Measurements from ENCODE around the gene ATG9B.

DNA sequence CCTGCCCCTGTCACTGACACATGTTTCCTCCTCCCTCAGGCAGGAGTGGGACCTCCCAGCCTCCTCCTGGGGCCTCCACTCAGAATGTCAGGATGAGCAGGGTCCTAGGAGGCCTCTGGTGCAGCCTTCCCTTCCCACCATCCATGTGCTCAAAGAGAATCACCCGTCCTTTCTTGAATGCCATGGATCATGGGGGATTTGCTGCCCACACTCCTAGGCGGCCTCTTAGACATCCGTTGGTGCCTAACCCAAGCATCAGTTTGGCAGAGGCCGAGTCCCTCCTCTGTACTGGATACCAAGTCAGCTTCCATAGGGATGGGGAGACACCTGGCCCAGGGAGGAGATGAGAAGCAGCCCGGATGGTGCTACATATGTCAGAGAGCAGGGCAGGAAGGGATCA is 26.5 kb downstream of the ATG9B start:
- TF ChIP-seq, protein P1, sequence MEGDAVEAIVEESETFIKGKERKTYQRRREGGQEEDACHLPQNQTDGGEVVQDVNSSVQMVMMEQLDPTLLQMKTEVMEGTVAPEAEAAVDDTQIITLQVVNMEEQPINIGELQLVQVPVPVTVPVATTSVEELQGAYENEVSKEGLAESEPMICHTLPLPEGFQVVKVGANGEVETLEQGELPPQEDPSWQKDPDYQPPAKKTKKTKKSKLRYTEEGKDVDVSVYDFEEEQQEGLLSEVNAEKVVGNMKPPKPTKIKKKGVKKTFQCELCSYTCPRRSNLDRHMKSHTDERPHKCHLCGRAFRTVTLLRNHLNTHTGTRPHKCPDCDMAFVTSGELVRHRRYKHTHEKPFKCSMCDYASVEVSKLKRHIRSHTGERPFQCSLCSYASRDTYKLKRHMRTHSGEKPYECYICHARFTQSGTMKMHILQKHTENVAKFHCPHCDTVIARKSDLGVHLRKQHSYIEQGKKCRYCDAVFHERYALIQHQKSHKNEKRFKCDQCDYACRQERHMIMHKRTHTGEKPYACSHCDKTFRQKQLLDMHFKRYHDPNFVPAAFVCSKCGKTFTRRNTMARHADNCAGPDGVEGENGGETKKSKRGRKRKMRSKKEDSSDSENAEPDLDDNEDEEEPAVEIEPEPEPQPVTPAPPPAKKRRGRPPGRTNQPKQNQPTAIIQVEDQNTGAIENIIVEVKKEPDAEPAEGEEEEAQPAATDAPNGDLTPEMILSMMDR (conservative IDR thresholded peaks at IDR 0.05 in 1 of 2, IDR thresholded peaks at IDR 0.05 in 1 of 2; ENCODE audit: extremely low read depth in 1 of 2, insufficient read depth in 1 of 2, low read depth in 1 of 2, low read length in 2 of 2) = no peak
- no peak for TF ChIP-seq EZH2 (IDR thresholded peaks at IDR 0.05; ENCODE audit: borderline replicate concordance, low read length)

All from mammary epithelial cell (primary cell).